Stromal cell of bone marrow (primary cell): ENCODE data around the gene LMTK2.

Experiments
- DNase-seq: peaks from one replicate; pipeline ENCODE4 v3.0.0-alpha.2; 2012; ENCODE audit warnings: low read depth

The LMTK2 gene

GRCh38 chr7:98106647-98107312 is at the start of gene LMTK2:
Gene LMTK2 (plus strand): TSS chr7:98106862. CDS start chr7:98107178, 316 bp downstream.
- DNase-seq, result peak; percentile 74

GRCh38 chr7:98057157-98057556 is 49.5 kb upstream of the LMTK2 start:
- DNase-seq, result no peak

- DNase-seq, result no peak
Measured at GRCh38 chr7:98058186-98058585, 48.5 kb upstream of the LMTK2 start.

- no peak for DNase-seq
Measured at GRCh38 chr7:98064233-98064632, 42.4 kb upstream of the LMTK2 start.

GRCh38 chr7:98066208-98066607 is 40.5 kb upstream of the LMTK2 start:
- no peak for DNase-seq

- DNase-seq, result no peak
Measured at GRCh38 chr7:98066934-98067507, 39.6 kb upstream of the LMTK2 start.

- no peak for DNase-seq
Measured at GRCh38 chr7:98073047-98073446, 33.6 kb upstream of the LMTK2 start.

GRCh38 chr7:98075801-98076200 is 30.9 kb upstream of the LMTK2 start:
- DNase-seq, result no peak

- no peak for DNase-seq
Measured at GRCh38 chr7:98077762-98078161, 28.9 kb upstream of the LMTK2 start.

GRCh38 chr7:98078197-98078870 is 28.3 kb upstream of the LMTK2 start:
- no peak for DNase-seq

GRCh38 chr7:98079891-98080648 is 26.6 kb upstream of the LMTK2 start:
- DNase-seq, result no peak

- no peak for DNase-seq
Measured at GRCh38 chr7:98081319-98081718, 25.3 kb upstream of the LMTK2 start.

- DNase-seq, result no peak
Measured at GRCh38 chr7:98084631-98085030, 22.0 kb upstream of the LMTK2 start.

- no peak for DNase-seq
Measured at GRCh38 chr7:98085674-98086073, 21.0 kb upstream of the LMTK2 start.

GRCh38 chr7:98086281-98086718 is 20.4 kb upstream of the LMTK2 start:
- DNase-seq, result no peak

GRCh38 chr7:98088109-98088508 is 18.6 kb upstream of the LMTK2 start:
- no peak for DNase-seq

GRCh38 chr7:98090116-98090515 is 16.5 kb upstream of the LMTK2 start:
- no peak for DNase-seq

- no peak for DNase-seq
Measured at GRCh38 chr7:98091061-98091460, 15.6 kb upstream of the LMTK2 start.

- no peak for DNase-seq
Measured at GRCh38 chr7:98091523-98091922, 15.1 kb upstream of the LMTK2 start.

- DNase-seq, result no peak
Measured at GRCh38 chr7:98097042-98097645, 9.5 kb upstream of the LMTK2 start.

- no peak for DNase-seq
Measured at GRCh38 chr7:98100088-98100487, 6.6 kb upstream of the LMTK2 start.

- DNase-seq, result no peak
Measured at GRCh38 chr7:98102170-98102569, 4.5 kb upstream of the LMTK2 start.
